ENCODE data around the gene IGSF22. TPM values are rescaled to one million over a fixed set of nuclear protein-coding genes. Genes with fewer than 3 reads are reported as not detected.

Gene IGSF22
- total RNA-seq, 1 donor from 2014 or later: 0.07 TPM

DNA sequence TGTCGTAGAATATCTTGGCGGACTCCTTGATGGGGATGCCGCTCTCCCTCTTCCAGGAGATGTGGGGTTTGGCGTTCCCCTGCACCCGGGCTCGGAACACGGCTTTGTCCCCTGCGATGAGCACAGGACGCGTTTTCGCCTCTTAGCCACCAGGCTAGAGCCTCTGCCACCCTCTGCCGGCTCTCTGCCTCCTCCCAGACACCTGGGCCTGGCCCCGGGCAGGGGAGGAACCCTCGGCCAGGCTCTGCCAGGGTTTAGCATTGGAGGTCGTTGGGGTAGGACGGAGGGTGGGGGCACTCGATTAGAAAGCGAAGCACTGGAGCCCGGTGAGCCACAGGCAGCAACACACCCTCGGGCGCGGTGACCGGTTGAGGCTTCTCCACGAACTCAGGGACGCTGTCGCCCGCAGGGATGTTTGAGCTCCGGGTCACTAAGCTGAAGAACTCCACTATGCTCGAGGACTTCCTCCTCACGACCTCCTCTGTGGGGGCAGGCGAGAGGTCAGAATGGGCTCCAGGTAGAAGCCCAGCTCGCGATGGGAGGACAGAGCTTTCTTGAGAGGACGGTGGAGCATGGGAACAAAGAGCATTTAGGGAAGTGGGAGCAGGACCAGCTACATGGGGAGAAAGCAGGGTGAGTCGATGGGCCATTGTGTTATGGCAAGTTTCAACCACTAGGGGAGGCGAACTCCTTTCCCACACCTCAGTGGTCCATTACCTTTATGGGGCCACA, 4.3 kb downstream of the IGSF22 start:
- H3K27ac Mint-ChIP-seq: peak overlapping the region; percentile 71
- peak overlapping the region; percentile 92 for H3K4me3 Mint-ChIP-seq
- H3K9me3 Mint-ChIP-seq: no peaks in the 10 kb centered on the region
- no peak for DNase-seq (ENCODE audit: extremely low spot score, unreplicated experiment)
- H3K27me3 Mint-ChIP-seq: peaks cover 22% of the 10 kb centered on the region
- peak; percentile 83 for TF ChIP-seq CTCF (conservative IDR thresholded peaks at IDR 0.05)
- H3K4me1 Mint-ChIP-seq (ENCODE audit: unreplicated experiment): peaks cover 17% of the 10 kb centered on the region
- H3K36me3 Mint-ChIP-seq: no peaks in the 10 kb centered on the region

DNA sequence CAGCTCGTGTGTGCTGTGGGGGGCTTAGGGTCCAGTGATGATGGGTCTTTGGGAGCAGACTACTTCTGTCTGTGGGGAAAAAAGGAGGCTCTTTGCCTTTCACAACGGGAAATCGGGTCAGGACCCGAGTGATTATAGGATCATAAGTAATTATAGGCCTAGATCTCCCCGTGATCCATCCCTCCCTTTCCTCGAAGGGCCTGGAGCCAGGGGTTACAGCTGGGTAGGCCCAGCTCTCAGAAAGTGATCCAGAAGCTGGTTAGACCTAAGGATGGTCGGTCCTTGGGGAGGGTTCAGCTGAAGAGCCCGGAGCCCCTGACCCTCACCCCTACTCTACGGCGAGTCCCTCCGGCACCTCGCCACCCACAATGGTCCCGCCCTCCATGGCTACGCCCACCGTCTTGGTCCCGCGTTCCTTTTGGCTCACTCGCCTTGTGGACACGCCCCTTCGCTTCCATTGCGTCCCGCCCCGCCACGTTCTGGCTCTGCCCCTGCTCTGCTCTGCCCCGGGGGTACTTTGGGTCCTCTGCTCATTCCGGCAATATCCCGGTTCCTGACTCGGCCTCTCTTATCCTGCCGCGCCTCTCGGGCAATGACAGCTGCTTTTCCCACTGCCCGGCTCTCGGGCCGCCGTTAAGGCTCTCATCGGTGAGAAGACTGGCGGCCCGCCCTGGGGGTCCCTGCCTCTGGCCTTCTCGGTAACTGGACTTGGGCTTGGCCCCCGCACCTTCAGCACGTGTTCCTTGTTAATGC, 5.0 kb downstream of the IGSF22 start:
- no peak for TF ChIP-seq CTCF (conservative IDR thresholded peaks at IDR 0.05)
- Mint-ChIP-seq H3K4me1 (ENCODE audit: unreplicated experiment) (peaks cover 17% of the 10 kb centered on the region), H3K27me3 (peaks cover 27% of the 10 kb centered on the region), H3K27ac (peak overlapping the region; percentile 71), H3K36me3 (no peaks in the 10 kb centered on the region), H3K4me3 (peak overlapping the region; percentile 92), H3K9me3 (no peaks in the 10 kb centered on the region)
- peak; percentile 86 for DNase-seq (ENCODE audit: extremely low spot score, unreplicated experiment)

GRCh38 chr11:18720091-18720807, 5.7 kb downstream of the IGSF22 start:
- peak overlapping the region; percentile 35 for H3K27ac Mint-ChIP-seq
- peaks cover 29% of the 10 kb centered on the region for H3K27me3 Mint-ChIP-seq
- peak overlapping the region; percentile 92 for H3K4me3 Mint-ChIP-seq

DNA sequence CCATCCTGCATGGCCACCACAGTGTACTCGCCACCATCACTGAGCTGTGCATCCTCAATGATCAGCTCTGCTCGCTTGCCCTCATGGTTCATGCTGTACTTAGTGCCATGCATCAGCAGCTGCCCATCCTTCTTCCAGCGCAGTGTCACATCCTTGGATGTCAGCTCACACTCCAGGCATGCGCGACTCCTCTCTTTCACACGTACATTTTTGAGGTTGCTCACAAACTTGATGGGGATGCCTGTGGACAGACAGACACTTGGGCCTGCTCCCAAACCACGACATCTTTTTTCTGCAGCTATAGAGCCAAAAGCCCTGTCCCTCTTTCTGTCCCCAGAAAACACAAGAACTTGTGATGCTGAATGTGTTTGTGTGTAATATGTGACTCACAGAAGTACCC, 10.5 kb downstream of the IGSF22 start:
- H3K27me3 Mint-ChIP-seq: peaks cover 48% of the 10 kb centered on the region
- H3K9me3 Mint-ChIP-seq: no peaks in the 10 kb centered on the region
- no peak for TF ChIP-seq CTCF (conservative IDR thresholded peaks at IDR 0.05)
- DNase-seq (ENCODE audit: extremely low spot score, unreplicated experiment): no peak
- H3K4me1 Mint-ChIP-seq (ENCODE audit: unreplicated experiment): peaks cover 6% of the 10 kb centered on the region
- no peak overlapping the region for H3K27ac Mint-ChIP-seq
- no peaks in the 10 kb centered on the region for H3K36me3 Mint-ChIP-seq
- no peak overlapping the region for H3K4me3 Mint-ChIP-seq

More at GRCh38 chr11:18720091-18720807, 5.7 kb downstream of the IGSF22 start:
- H3K4me1 Mint-ChIP-seq (ENCODE audit: unreplicated experiment): peaks cover 17% of the 10 kb centered on the region
- no peaks in the 10 kb centered on the region for H3K9me3 Mint-ChIP-seq
- DNase-seq (ENCODE audit: extremely low spot score, unreplicated experiment): no peak
- no peak for TF ChIP-seq CTCF (conservative IDR thresholded peaks at IDR 0.05)
- no peaks in the 10 kb centered on the region for H3K36me3 Mint-ChIP-seq

DNA sequence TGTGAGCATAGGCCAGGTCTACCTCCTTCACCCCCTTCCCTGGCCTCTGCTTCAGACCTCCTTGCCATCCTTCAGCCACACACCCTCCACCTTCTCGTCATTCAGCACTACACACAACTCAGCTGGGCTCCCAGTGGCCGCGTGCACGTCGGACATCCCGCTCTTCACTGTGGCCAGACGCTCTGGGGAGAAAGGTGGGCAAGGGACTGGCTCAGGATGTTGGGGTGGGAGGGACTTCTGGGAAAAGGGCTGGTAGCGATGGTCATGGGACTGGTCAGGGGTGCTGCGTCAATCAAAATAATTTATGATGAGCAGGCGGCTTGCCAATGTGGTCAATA, 11.6 kb downstream of the IGSF22 start:
- DNase-seq (ENCODE audit: extremely low spot score, unreplicated experiment): no peak
- no peak overlapping the region for H3K4me3 Mint-ChIP-seq
- H3K4me1 Mint-ChIP-seq (ENCODE audit: unreplicated experiment): no peaks in the 10 kb centered on the region
- TF ChIP-seq CTCF (conservative IDR thresholded peaks at IDR 0.05): no peak
- H3K9me3 Mint-ChIP-seq: no peaks in the 10 kb centered on the region
- H3K36me3 Mint-ChIP-seq: no peaks in the 10 kb centered on the region
- no peak overlapping the region for H3K27ac Mint-ChIP-seq
- peaks cover 50% of the 10 kb centered on the region for H3K27me3 Mint-ChIP-seq

All from type B pancreatic cell (in vitro differentiated cells).